ENCODE measurements around the gene SLITRK1.

DNA sequence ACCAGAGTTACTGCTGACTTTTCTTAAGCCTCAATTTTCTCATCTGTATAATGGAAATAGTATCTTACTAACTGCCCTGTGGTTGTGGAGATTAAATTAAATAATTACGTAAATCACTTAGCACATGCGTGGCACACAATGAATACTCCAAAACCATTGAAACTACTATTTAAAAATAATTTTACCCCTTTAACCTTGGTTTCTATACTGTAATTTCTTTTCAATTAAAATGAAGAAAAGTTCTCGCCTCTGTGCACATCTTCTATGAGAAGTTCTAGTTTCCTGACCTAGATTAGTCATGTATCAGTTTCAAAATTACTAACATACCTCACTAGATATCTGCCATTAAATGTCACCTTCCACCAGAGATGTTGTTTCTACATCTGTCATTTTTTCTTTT lies 5.7 kb downstream of the SLITRK1 start:
- TF ChIP-seq POLR2A (IDR thresholded peaks at IDR 0.05) (no peak), POLR2AphosphoS5 (IDR thresholded peaks at IDR 0.05) (no peak)

Measured in spleen (tissue), 3 donors.